CD14-positive monocyte (primary cell): ENCODE data around the gene PCDHGA10. TPM values are rescaled to one million over a fixed set of nuclear protein-coding genes. Genes with fewer than 3 reads are reported as not detected.

Experiments
- DNase-seq, 3 donors: peaks; one replicate each; pipeline ENCODE4 v3.0.0-alpha.2; 2011 to 2022
- H2AFZ ChIP-seq: 2 replicates; pipeline ENCODE4 v1.6.0; 2012; ENCODE audit warnings: mild to moderate bottlenecking, low read depth, low read length, inconsistent platforms; ENCODE audit not compliant: insufficient read depth, poor library complexity, severe bottlenecking
- H3K27ac ChIP-seq, 2 donors: 1 replicate in 1 of 2; 2 replicates in 1 of 2; pipeline ENCODE4 v1.5.1; 2012 to 2013; ENCODE audit warnings: low read length in 2 of 2, control low read depth in 1 of 2, inconsistent platforms in 1 of 2, low read depth in 1 of 2, mild to moderate bottlenecking in 1 of 2
- H3K27me3 ChIP-seq, 2 donors: one replicate each; pipeline versions ENCODE4 v1.6.0 to v1.6.1; 2011 to 2013; ENCODE audit warnings: low read length in 2 of 2; ENCODE audit not compliant: control insufficient read depth in 2 of 2, insufficient read depth in 2 of 2
- H3K36me3 ChIP-seq, 2 donors: replicated peaks in 1 of 2; 1 replicate in 1 of 2; 2 replicates in 1 of 2; pipeline versions ENCODE4 v1.5.1 to v1.6.1; 2012 to 2013; ENCODE audit warnings: low read length in 2 of 2, control low read depth in 1 of 2, inconsistent platforms in 1 of 2, mild to moderate bottlenecking in 1 of 2; ENCODE audit not compliant: insufficient read depth in 2 of 2, control insufficient read depth in 1 of 2
- H3K4me1 ChIP-seq, 2 donors: 1 replicate in 1 of 2; 2 replicates in 1 of 2; pipeline versions ENCODE4 v1.5.1 to v1.6.1; 2012 to 2013; ENCODE audit warnings: low read length in 2 of 2, control low read depth in 1 of 2, inconsistent platforms in 1 of 2, mild to moderate bottlenecking in 1 of 2, moderate library complexity in 1 of 2; ENCODE audit not compliant: insufficient read depth in 2 of 2, control insufficient read depth in 1 of 2
- H3K4me2 ChIP-seq: replicated peaks from 2 replicates; pipeline ENCODE3; 2012; ENCODE audit warnings: low read length, moderate library complexity, mild to moderate bottlenecking; ENCODE audit not compliant: poor library complexity, severe bottlenecking; ENCODE audit errors: extremely low read depth
- H3K4me3 ChIP-seq, 3 experiments: fragments of 200-600 bp in 1 of 3; sonication (generic) in 1 of 3; replicated peaks in 1 of 3; 1 replicate in 2 of 3; 2 replicates in 1 of 3; pipeline ENCODE4 v1.5.1; 2011 to 2013; ENCODE audit warnings: low read length in 3 of 3, mild to moderate bottlenecking in 3 of 3, control low read depth in 2 of 3, low read depth in 2 of 3, inconsistent platforms in 1 of 3, moderate library complexity in 1 of 3
- H3K79me2 ChIP-seq: 2 replicates; pipeline ENCODE4 v1.6.0; 2012; ENCODE audit warnings: mild to moderate bottlenecking, control low read depth, inconsistent platforms, low read length, moderate library complexity; ENCODE audit not compliant: insufficient read depth
- H3K9ac ChIP-seq: 2 replicates; pipeline ENCODE4 v1.6.0; 2017; ENCODE audit warnings: low read length, mild to moderate bottlenecking; ENCODE audit not compliant: insufficient read depth, poor library complexity, severe bottlenecking
- H3K9me3 ChIP-seq, 2 donors: replicated peaks in 1 of 2; 1 replicate in 1 of 2; 2 replicates in 1 of 2; pipeline versions ENCODE4 v1.5.1 to v1.6.1; 2012 to 2013; ENCODE audit warnings: low read length in 2 of 2, control low read depth in 1 of 2; ENCODE audit not compliant: control insufficient read depth in 1 of 2, insufficient read depth in 1 of 2
- H4K20me1 ChIP-seq: 2 replicates; pipeline ENCODE4 v1.6.0; 2012; ENCODE audit warnings: mild to moderate bottlenecking, low read length, control low read depth, moderate library complexity; ENCODE audit not compliant: insufficient read depth
- H3K27ac Mint-ChIP-seq, 7 donors: one replicate each; pipeline ENCODE4 v1.8.0; 2020; ENCODE audit warnings: mild to moderate bottlenecking in 7 of 7, mixed read lengths in 7 of 7, moderate library complexity in 6 of 7, inconsistent platforms in 2 of 7
- H3K27me3 Mint-ChIP-seq, 3 donors: one replicate each; pipeline ENCODE4 v1.8.0; 2021 to 2022; ENCODE audit warnings: low read depth in 3 of 3, mild to moderate bottlenecking in 3 of 3, mixed read lengths in 3 of 3, moderate library complexity in 3 of 3, inconsistent platforms in 1 of 3
- H3K36me3 Mint-ChIP-seq, 2 donors: one replicate each; pipeline ENCODE4 v1.8.0; 2020; ENCODE audit warnings: mixed read lengths in 2 of 2, inconsistent platforms in 1 of 2, mild to moderate bottlenecking in 1 of 2
- H3K4me1 Mint-ChIP-seq: one replicate; pipeline ENCODE4 v1.8.0; 2020; ENCODE audit warnings: mild to moderate bottlenecking, mixed read lengths
- H3K4me3 Mint-ChIP-seq, 2 donors: one replicate each; pipeline ENCODE4 v1.8.0; 2020; ENCODE audit warnings: mild to moderate bottlenecking in 2 of 2, mixed read lengths in 2 of 2, moderate library complexity in 1 of 2
- H3K9me3 Mint-ChIP-seq, 7 donors: one replicate each; pipeline ENCODE4 v1.8.0; 2020 to 2022; ENCODE audit warnings: mixed read lengths in 7 of 7, mild to moderate bottlenecking in 6 of 7, moderate library complexity in 6 of 7, inconsistent platforms in 2 of 7
- WGBS: methylation state at CpG from one replicate; pipeline ENCODE4 v1.1.5; 2013; ENCODE audit warnings: missing lambda C conversion rate; ENCODE audit not compliant: insufficient coverage; 5-methylcytosine and 5-hydroxymethylcytosine counted together
- intact Hi-C, 2 donors: fragments of 100-400 bp; cut with micrococcal nuclease; formaldehyde crosslinking; loops; one replicate each; pipeline versions ENCODE4 v1.15.0 to v1.15.1; 2023
- polyA plus RNA-seq, 3 donors: library from polyadenylated mRNA; depleted of rRNA in 1 of 3; unstranded in 2 of 3; stranded (reverse) in 1 of 3; fragments of 300-500 nt in 2 of 3; fragments of >200 nt in 1 of 3; fragmentation: Illumina TruSeq in 2 of 3; gene quantifications; 1 replicate in 2 of 3; 2 replicates in 1 of 3; pipeline ENCODE4 v1.2.3, GENCODE V29; 2012 to 2021
- TF ChIP-seq, protein P1 (sequence below): fragments of 200-600 bp; IDR thresholded peaks from one replicate; pipeline ENCODE4 v1.8.0; 2022; ENCODE audit warnings: antibody characterized with exemption, mild to moderate bottlenecking

PCDHGA10 gene
- polyA plus RNA-seq, 3 donors, result not detected

DNA sequence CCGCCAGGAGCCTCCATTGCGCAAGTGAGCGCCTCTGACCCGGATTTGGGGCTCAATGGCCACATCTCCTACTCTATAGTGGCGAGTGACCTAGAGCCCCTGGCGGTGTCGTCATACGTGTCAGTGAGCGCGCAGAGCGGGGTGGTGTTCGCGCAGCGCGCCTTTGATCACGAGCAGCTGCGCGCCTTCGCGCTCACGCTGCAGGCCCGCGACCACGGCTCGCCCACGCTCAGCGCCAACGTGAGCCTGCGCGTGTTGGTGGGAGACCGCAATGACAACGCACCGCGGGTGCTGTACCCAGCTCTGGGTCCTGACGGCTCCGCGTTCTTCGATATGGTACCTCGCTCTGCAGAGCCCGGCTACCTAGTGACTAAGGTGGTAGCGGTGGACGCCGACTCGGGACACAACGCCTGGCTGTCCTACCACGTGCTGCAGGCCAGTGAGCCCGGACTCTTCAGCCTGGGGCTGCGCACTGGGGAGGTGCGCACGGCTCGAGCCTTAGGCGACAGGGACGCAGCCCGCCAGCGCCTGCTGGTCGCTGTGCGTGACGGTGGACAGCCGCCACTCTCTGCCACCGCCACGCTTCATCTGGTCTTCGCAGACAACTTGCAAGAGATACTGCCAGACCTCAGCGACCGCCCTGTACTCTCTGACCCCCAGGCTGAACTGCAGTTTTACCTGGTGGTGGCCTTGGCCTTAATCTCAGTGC lies 3.0 kb upstream of the PCDHGA10 start:
- Histone ChIP-seq H4K20me1 (no peaks in the 10 kb centered on the region), H2AFZ (no peak overlapping the region), H3K36me3 (no peaks in the 10 kb centered on the region), H3K9ac (no peak overlapping the region), H3K4me3 (no peak overlapping the region), H3K9me3 (peaks cover 32 to 56% of the 10 kb centered on the region in 2 donors), H3K79me2 (no peaks in the 10 kb centered on the region), H3K4me1 (peaks cover 11 to 17% of the 10 kb centered on the region in 2 donors), H3K4me2 (no peak overlapping the region), H3K27me3 (peaks cover 77 to 98% of the 10 kb centered on the region in 2 donors), H3K27ac (no peak overlapping the region)
- peaks cover 18% of the 10 kb centered on the region for H3K4me1 Mint-ChIP-seq
- peaks cover 15 to 16% of the 10 kb centered on the region in 2 donors for H3K36me3 Mint-ChIP-seq
- 30% methylated on average over 60 of the region's 64 CpGs for WGBS
- TF ChIP-seq, protein P1, sequence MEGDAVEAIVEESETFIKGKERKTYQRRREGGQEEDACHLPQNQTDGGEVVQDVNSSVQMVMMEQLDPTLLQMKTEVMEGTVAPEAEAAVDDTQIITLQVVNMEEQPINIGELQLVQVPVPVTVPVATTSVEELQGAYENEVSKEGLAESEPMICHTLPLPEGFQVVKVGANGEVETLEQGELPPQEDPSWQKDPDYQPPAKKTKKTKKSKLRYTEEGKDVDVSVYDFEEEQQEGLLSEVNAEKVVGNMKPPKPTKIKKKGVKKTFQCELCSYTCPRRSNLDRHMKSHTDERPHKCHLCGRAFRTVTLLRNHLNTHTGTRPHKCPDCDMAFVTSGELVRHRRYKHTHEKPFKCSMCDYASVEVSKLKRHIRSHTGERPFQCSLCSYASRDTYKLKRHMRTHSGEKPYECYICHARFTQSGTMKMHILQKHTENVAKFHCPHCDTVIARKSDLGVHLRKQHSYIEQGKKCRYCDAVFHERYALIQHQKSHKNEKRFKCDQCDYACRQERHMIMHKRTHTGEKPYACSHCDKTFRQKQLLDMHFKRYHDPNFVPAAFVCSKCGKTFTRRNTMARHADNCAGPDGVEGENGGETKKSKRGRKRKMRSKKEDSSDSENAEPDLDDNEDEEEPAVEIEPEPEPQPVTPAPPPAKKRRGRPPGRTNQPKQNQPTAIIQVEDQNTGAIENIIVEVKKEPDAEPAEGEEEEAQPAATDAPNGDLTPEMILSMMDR, result no peak
- H3K27me3 Mint-ChIP-seq, result peaks cover 76 to 95% (median 91%) of the 10 kb centered on the region in 3 donors
- peaks cover 21 to 68% (median 53%) of the 10 kb centered on the region in 7 donors for H3K9me3 Mint-ChIP-seq
- intact Hi-C loops, result loop anchor here (5.0 kb wide), 2 partner anchors 113 to 153 kb away; no protein-coding TSS in a partner anchor
- no peak overlapping the region for H3K27ac Mint-ChIP-seq
- no peak for DNase-seq
- peak overlapping the region in 1 of 2 donors; percentile 92 for H3K4me3 Mint-ChIP-seq

DNA sequence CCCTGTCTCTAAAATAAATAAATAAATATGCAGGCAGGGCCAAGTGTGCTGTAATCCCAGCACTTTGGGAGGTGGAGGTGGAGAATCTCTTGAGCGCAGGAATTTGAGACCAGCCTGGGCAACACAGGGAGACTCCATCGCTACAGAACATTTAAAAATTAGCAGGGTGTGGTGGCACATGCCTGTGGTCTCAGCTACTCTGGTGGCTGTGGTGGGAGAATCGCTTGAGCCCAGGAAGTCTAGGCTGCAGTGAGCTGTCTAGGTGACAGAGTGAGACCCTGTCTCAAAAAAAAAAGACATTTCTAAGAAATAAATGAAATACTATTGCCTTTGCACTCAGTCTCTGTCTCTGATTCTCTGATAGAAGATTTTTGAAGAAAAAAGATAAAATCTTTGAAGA lies 1.2 kb upstream of the PCDHGA10 start:
- H3K79me2 ChIP-seq, result no peaks in the 10 kb centered on the region
- 94% methylated on average over 2 of the region's 3 CpGs for WGBS
- TF ChIP-seq, protein P1, result no peak
- peaks cover 22% of the 10 kb centered on the region for H3K4me1 Mint-ChIP-seq
- H3K9me3 Mint-ChIP-seq, result peaks cover 21 to 64% (median 49%) of the 10 kb centered on the region in 7 donors
- intact Hi-C loops, result loop anchor here (5.0 kb wide), 2 partner anchors 111 to 151 kb away; no protein-coding TSS in a partner anchor
- H2AFZ ChIP-seq, result no peak overlapping the region
- H3K27ac ChIP-seq, result no peak overlapping the region
- H3K36me3 Mint-ChIP-seq, result peaks cover 18 to 21% of the 10 kb centered on the region in 2 donors
- H3K27ac Mint-ChIP-seq, result no peak overlapping the region
- no peaks in the 10 kb centered on the region for H4K20me1 ChIP-seq
- H3K9me3 ChIP-seq, result peaks cover 32 to 60% of the 10 kb centered on the region in 2 donors
- no peak overlapping the region for H3K4me2 ChIP-seq
- peaks cover 83 to 100% of the 10 kb centered on the region in 2 donors for H3K27me3 ChIP-seq
- no peaks in the 10 kb centered on the region for H3K36me3 ChIP-seq
- H3K4me3 Mint-ChIP-seq, result peak overlapping the region in 1 of 2 donors; percentile 35
- no peak for DNase-seq
- H3K9ac ChIP-seq, result no peak overlapping the region
- peaks cover 11 to 17% of the 10 kb centered on the region in 2 donors for H3K4me1 ChIP-seq
- no peak overlapping the region for H3K4me3 ChIP-seq
- H3K27me3 Mint-ChIP-seq, result peaks cover 82 to 93% (median 87%) of the 10 kb centered on the region in 3 donors
